WTC11 (cell line): ENCODE measurements around the gene SPPL2B.
"Not testable (repeated sequence)": the region's sequence is repeated elsewhere in the genome, so short reads cannot be mapped to it uniquely, and the experiment has no call there.

Source experiments
- CTCF ChIP-seq: fragments of 200-600 bp; IDR thresholded peaks from 2 replicates; pipeline ENCODE4 v1.8.0; 2022; ENCODE audit warnings: antibody characterized with exemption
- EMX1 ChIP-seq: fragments of 250-450 bp; sonication (Bioruptor Pico); IDR thresholded peaks from 2 replicates; pipeline ENCODE4 v1.8.0; 2021; ENCODE audit warnings: mild to moderate bottlenecking
- FOXP4 ChIP-seq: sonication (generic); formaldehyde crosslinking; IDR thresholded peaks from 2 replicates; pipeline ENCODE4 v1.8.0; 2022; ENCODE audit warnings: mild to moderate bottlenecking, missing genetic modification reagents
- HMGXB4 ChIP-seq: sonication (generic); formaldehyde crosslinking; IDR thresholded peaks from 2 replicates; pipeline ENCODE4 v1.8.1; 2023; ENCODE audit warnings: mild to moderate bottlenecking, moderate library complexity, missing genetic modification reagents
- TCF7 ChIP-seq: sonication (generic); formaldehyde crosslinking; IDR thresholded peaks from 2 replicates; pipeline ENCODE4 v1.8.0; 2022; ENCODE audit warnings: mild to moderate bottlenecking, low read depth, missing genetic modification reagents, moderate library complexity
- TEAD4 ChIP-seq: sonication (generic); formaldehyde crosslinking; IDR thresholded peaks from 2 replicates; pipeline ENCODE4 v1.8.0; 2022; ENCODE audit warnings: mild to moderate bottlenecking, missing genetic modification reagents
- USF1 ChIP-seq: sonication (generic); formaldehyde crosslinking; IDR thresholded peaks from 2 replicates; pipeline ENCODE4 v1.8.0; 2022; ENCODE audit warnings: mild to moderate bottlenecking, missing genetic modification reagents
- ZBTB43 ChIP-seq: sonication (generic); formaldehyde crosslinking; IDR thresholded peaks from 2 replicates; pipeline ENCODE4 v1.8.1; 2023; ENCODE audit warnings: mild to moderate bottlenecking, missing genetic modification reagents
- ZNF138 ChIP-seq: sonication (generic); formaldehyde crosslinking; conservative IDR thresholded peaks from 2 replicates; pipeline ENCODE4 v1.8.1; 2022; ENCODE audit warnings: mild to moderate bottlenecking, moderate library complexity, missing genetic modification reagents
- ZNF219 ChIP-seq: sonication (generic); formaldehyde crosslinking; IDR thresholded peaks from 2 replicates; pipeline ENCODE4 v1.8.0; 2023; ENCODE audit warnings: missing genetic modification reagents, mild to moderate bottlenecking, borderline replicate concordance
- ZNF425 ChIP-seq: fragments of 250-450 bp; sonication (Bioruptor Pico); conservative IDR thresholded peaks from 2 replicates; pipeline ENCODE4 v1.9.0; 2021; ENCODE audit warnings: mild to moderate bottlenecking
- ZNF671 ChIP-seq: fragments of 250-450 bp; sonication (Bioruptor Pico); IDR thresholded peaks from 2 replicates; pipeline ENCODE4 v1.8.0; 2021; ENCODE audit warnings: mild to moderate bottlenecking
- TF ChIP-seq, protein P1 (sequence below): sonication (generic); formaldehyde crosslinking; IDR thresholded peaks from 2 replicates; pipeline ENCODE4 v1.8.0; 2022; ENCODE audit warnings: mild to moderate bottlenecking, missing genetic modification reagents
- TF ChIP-seq, protein P2 (sequence below): sonication (generic); formaldehyde crosslinking; IDR thresholded peaks from 2 replicates; pipeline ENCODE4 v1.8.0; 2022; ENCODE audit warnings: mild to moderate bottlenecking, missing genetic modification reagents

DNA sequence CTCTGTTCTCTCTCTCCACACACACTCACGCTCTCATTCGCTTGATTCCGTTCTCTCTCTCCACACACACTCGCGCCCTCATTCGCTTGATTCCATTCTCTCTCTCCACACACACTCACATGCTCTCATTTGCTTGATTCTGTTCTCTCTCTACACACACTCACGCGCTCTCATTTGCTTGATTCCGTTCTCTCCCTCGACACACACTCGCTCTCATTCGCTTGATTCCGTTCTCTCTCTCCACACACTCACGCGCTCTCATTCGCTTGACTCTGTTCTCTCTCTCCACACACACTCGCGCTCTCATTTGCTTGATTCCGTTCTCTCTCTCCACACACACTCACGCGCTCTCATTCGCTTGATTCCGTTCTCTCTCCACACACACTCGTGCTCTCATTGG lies 21.3 kb downstream of the SPPL2B start:
- TF ChIP-seq USF1 (CRISPR knock-in tag); CTCF; ZNF671 (CRISPR knock-in tag); FOXP4 (CRISPR knock-in tag); ZBTB43 (CRISPR knock-in tag); ZNF219 (CRISPR knock-in tag); TCF7 (CRISPR knock-in tag); TEAD4; HMGXB4; ZNF425; EMX1; ZNF138 (CRISPR knock-in tag): not testable (repeated sequence)
- TF ChIP-seq, protein P1, sequence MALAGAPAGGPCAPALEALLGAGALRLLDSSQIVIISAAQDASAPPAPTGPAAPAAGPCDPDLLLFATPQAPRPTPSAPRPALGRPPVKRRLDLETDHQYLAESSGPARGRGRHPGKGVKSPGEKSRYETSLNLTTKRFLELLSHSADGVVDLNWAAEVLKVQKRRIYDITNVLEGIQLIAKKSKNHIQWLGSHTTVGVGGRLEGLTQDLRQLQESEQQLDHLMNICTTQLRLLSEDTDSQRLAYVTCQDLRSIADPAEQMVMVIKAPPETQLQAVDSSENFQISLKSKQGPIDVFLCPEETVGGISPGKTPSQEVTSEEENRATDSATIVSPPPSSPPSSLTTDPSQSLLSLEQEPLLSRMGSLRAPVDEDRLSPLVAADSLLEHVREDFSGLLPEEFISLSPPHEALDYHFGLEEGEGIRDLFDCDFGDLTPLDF (CRISPR knock-in tag) = not testable (repeated sequence)
- TF ChIP-seq, protein P2, sequence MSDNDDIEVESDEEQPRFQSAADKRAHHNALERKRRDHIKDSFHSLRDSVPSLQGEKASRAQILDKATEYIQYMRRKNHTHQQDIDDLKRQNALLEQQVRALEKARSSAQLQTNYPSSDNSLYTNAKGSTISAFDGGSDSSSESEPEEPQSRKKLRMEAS = not testable (repeated sequence)
